ENCODE results near the gene H2AZ2. TPM values are rescaled to one million over a fixed set of nuclear protein-coding genes. Genes with fewer than 3 reads are reported as not detected.
"Not testable (repeated sequence)": the region's sequence is repeated elsewhere in the genome, so short reads cannot be mapped to it uniquely, and the experiment has no call there.

The H2AZ2 gene
- total and polyA plus RNA-seq, 2 donors from 2014 or later = 121 to 140 TPM

GRCh38 chr7:44842675-44843074, 5.2 kb downstream of the H2AZ2 start:
- H3K4me1 ChIP-seq (ENCODE audit: control insufficient read depth in 2 of 3, insufficient read depth in 2 of 3, low read depth in 1 of 3, low read length in 3 of 3); H3K27ac ChIP-seq (ENCODE audit: low read depth in 2 of 2, low read length in 2 of 2); DNase-seq; H3K9ac ChIP-seq (ENCODE audit: low read length in 3 of 3); H3K27me3 ChIP-seq (ENCODE audit: control insufficient read depth, insufficient read depth, low read length); FAIRE-seq; H3K9me3 ChIP-seq (ENCODE audit: control insufficient read depth in 2 of 3, insufficient read depth in 1 of 3, low read length in 3 of 3); H3K4me3 ChIP-seq (ENCODE audit: low read length in 3 of 3): not testable (repeated sequence)
- peaks cover 0 to 19% (median 13%) of the 10 kb centered on the region in 3 donors for H3K36me3 ChIP-seq (ENCODE audit: control insufficient read depth in 2 of 3, insufficient read depth in 3 of 3, low read length in 3 of 3)
- intact Hi-C loops (cut with DNase I) = loop anchor here (10.0 kb wide), 1 partner anchor 258 kb away; the partner anchor contains the start of gene TMED4

GRCh38 chr7:44838751-44839150, 9.1 kb downstream of the H2AZ2 start:
- Histone ChIP-seq H3K9ac (ENCODE audit: low read length in 3 of 3) (no peak overlapping the region), H3K27me3 (ENCODE audit: control insufficient read depth, insufficient read depth, low read length) (no peaks in the 10 kb centered on the region), H3K9me3 (ENCODE audit: control insufficient read depth in 2 of 3, insufficient read depth in 1 of 3, low read length in 3 of 3) (no peaks in the 10 kb centered on the region), H3K4me3 (ENCODE audit: low read length in 3 of 3) (no peak overlapping the region), H3K4me1 (ENCODE audit: control insufficient read depth in 2 of 3, insufficient read depth in 2 of 3, low read depth in 1 of 3, low read length in 3 of 3) (no peaks in the 10 kb centered on the region), H3K27ac (ENCODE audit: low read depth in 2 of 2, low read length in 2 of 2) (no peak overlapping the region), H3K36me3 (ENCODE audit: control insufficient read depth in 2 of 3, insufficient read depth in 3 of 3, low read length in 3 of 3) (peaks cover 0 to 30% (median 16%) of the 10 kb centered on the region in 3 donors)
- DNase-seq (peak in 2 of 5 donors; percentile 62 to 73), FAIRE-seq (no peak)
- intact Hi-C loops (cut with DNase I) = no loop called here
- no peak for TF ChIP-seq CTCF (IDR thresholded peaks at IDR 0.05; ENCODE audit: borderline replicate concordance, extremely low read depth, insufficient read depth)

GRCh38 chr7:44827567-44827966, 20.3 kb downstream of the H2AZ2 start:
- intact Hi-C loops (cut with DNase I) = no loop called here
- no peak for DNase-seq
- TF ChIP-seq CTCF (IDR thresholded peaks at IDR 0.05; ENCODE audit: borderline replicate concordance, extremely low read depth, insufficient read depth) = no peak
- Histone ChIP-seq H3K9me3 (ENCODE audit: control insufficient read depth in 2 of 3, insufficient read depth in 1 of 3, low read length in 3 of 3) (no peaks in the 10 kb centered on the region), H3K27ac (ENCODE audit: low read depth in 2 of 2, low read length in 2 of 2) (no peak overlapping the region), H3K36me3 (ENCODE audit: control insufficient read depth in 2 of 3, insufficient read depth in 3 of 3, low read length in 3 of 3) (peaks cover 7 to 8% (median 8%) of the 10 kb centered on the region in 3 donors), H3K27me3 (ENCODE audit: control insufficient read depth, insufficient read depth, low read length) (no peaks in the 10 kb centered on the region), H3K9ac (ENCODE audit: low read length in 3 of 3) (no peak overlapping the region), H3K4me1 (ENCODE audit: control insufficient read depth in 2 of 3, insufficient read depth in 2 of 3, low read depth in 1 of 3, low read length in 3 of 3) (no peaks in the 10 kb centered on the region), H3K4me3 (ENCODE audit: low read length in 3 of 3) (no peak overlapping the region)
- FAIRE-seq = no peak

GRCh38 chr7:44824894-44825526, 22.9 kb downstream of the H2AZ2 start:
- no peaks in the 10 kb centered on the region for H3K27me3 ChIP-seq (ENCODE audit: control insufficient read depth, insufficient read depth, low read length)
- no peak overlapping the region for H3K9ac ChIP-seq (ENCODE audit: low read length in 3 of 3)
- intact Hi-C loops (cut with DNase I) = no loop called here
- H3K4me3 ChIP-seq (ENCODE audit: low read length in 3 of 3) = no peak overlapping the region
- DNase-seq = no peak
- H3K9me3 ChIP-seq (ENCODE audit: control insufficient read depth in 2 of 3, insufficient read depth in 1 of 3, low read length in 3 of 3) = no peaks in the 10 kb centered on the region
- no peaks in the 10 kb centered on the region for H3K4me1 ChIP-seq (ENCODE audit: control insufficient read depth in 2 of 3, insufficient read depth in 2 of 3, low read depth in 1 of 3, low read length in 3 of 3)
- TF ChIP-seq CTCF (IDR thresholded peaks at IDR 0.05; ENCODE audit: borderline replicate concordance, extremely low read depth, insufficient read depth) = no peak
- no peak for FAIRE-seq
- no peak overlapping the region for H3K27ac ChIP-seq (ENCODE audit: low read depth in 2 of 2, low read length in 2 of 2)
- peaks cover 0 to 7% (median 6%) of the 10 kb centered on the region in 3 donors for H3K36me3 ChIP-seq (ENCODE audit: control insufficient read depth in 2 of 3, insufficient read depth in 3 of 3, low read length in 3 of 3)

All from kidney (tissue), 14 donors.